ENCODE data around the gene CCDC170.

DNA sequence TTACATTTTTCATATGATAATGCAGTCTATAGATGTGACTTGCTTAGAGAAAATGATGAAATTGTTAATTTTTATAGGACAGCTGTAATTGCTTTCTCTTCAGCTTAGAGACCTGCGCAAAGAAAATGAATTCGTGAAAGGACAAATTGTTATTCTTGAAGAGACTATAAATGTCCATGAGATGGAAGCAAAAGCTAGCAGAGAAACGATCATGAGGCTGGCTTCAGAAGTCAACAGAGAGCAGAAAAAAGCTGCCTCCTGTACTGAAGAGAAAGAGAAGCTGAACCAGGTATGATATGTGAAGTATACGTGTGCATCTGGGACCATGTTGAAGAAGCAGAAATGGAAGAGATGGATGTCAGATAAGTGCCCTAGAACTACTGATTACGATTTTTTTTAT lies 54.4 kb downstream of the CCDC170 start:
- TF ChIP-seq TAF1 (IDR thresholded peaks at IDR 0.05; ENCODE audit: low read depth) (no peak), CTCF (IDR thresholded peaks at IDR 0.05; ENCODE audit: poor library complexity, severe bottlenecking) (no peak), RAD21 (conservative IDR thresholded peaks at IDR 0.05) (no peak), EZH2 (IDR thresholded peaks at IDR 0.05; ENCODE audit: borderline replicate concordance, insufficient read depth, low read length, poor library complexity, severe bottlenecking) (no peak), MXI1 (conservative IDR thresholded peaks at IDR 0.05; ENCODE audit: poor library complexity, severe bottlenecking) (no peak), SMC3 (conservative IDR thresholded peaks at IDR 0.05; ENCODE audit: poor library complexity) (no peak), POLR2AphosphoS5 (IDR thresholded peaks at IDR 0.05) (no peak)
- TF ChIP-seq, protein P1, sequence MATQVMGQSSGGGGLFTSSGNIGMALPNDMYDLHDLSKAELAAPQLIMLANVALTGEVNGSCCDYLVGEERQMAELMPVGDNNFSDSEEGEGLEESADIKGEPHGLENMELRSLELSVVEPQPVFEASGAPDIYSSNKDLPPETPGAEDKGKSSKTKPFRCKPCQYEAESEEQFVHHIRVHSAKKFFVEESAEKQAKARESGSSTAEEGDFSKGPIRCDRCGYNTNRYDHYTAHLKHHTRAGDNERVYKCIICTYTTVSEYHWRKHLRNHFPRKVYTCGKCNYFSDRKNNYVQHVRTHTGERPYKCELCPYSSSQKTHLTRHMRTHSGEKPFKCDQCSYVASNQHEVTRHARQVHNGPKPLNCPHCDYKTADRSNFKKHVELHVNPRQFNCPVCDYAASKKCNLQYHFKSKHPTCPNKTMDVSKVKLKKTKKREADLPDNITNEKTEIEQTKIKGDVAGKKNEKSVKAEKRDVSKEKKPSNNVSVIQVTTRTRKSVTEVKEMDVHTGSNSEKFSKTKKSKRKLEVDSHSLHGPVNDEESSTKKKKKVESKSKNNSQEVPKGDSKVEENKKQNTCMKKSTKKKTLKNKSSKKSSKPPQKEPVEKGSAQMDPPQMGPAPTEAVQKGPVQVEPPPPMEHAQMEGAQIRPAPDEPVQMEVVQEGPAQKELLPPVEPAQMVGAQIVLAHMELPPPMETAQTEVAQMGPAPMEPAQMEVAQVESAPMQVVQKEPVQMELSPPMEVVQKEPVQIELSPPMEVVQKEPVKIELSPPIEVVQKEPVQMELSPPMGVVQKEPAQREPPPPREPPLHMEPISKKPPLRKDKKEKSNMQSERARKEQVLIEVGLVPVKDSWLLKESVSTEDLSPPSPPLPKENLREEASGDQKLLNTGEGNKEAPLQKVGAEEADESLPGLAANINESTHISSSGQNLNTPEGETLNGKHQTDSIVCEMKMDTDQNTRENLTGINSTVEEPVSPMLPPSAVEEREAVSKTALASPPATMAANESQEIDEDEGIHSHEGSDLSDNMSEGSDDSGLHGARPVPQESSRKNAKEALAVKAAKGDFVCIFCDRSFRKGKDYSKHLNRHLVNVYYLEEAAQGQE (IDR thresholded peaks at IDR 0.05; ENCODE audit: borderline replicate concordance), result no peak
